AG04449 (cell line): ENCODE measurements around the gene ZIC5.

Source experiments
- CTCF ChIA-PET: fragments of 350-600 bp; formaldehyde crosslinking; extraction: SDS; loops from one replicate; lab custom pipeline; 2021; ENCODE audit warnings: antibody characterized with exemption; lab: Yijun Ruan, JAX
- POLR2A ChIA-PET: fragments of 400-600, 350-600 bp; formaldehyde crosslinking; extraction: SDS; loops from one replicate; lab custom pipeline; 2020; ENCODE audit warnings: antibody characterized with exemption, inconsistent platforms; lab: Yijun Ruan, JAX
- DNase-seq: peaks from one replicate; pipeline ENCODE4 v3.0.0-alpha.2; 2010; ENCODE audit warnings: low read depth, low spot score
- H3K4me3 ChIP-seq: 2 replicates; pipeline ENCODE4 v1.5.1; 2011; ENCODE audit warnings: low read depth, mild to moderate bottlenecking, control low read depth, low read length
- CTCF ChIP-seq: IDR thresholded peaks from one replicate; pipeline ENCODE4 v1.5.1; 2011; ENCODE audit warnings: mild to moderate bottlenecking, moderate library complexity, low read length, control low read depth, inconsistent platforms; ENCODE audit not compliant: insufficient read depth; ENCODE audit errors: missing control alignments

Gene ZIC5

GRCh38 chr13:99983499-99984401 lies 12.2 kb upstream of the ZIC5 start:
- ChIA-PET CTCF (interaction anchor here (1.2 kb wide), 1 partner anchor 13 kb away, joined by 4 read pairs; no protein-coding TSS in a partner anchor), POLR2A (no interaction called here)
- no peak for TF ChIP-seq CTCF
- DNase-seq: no peak
- H3K4me3 ChIP-seq: no peak overlapping the region

GRCh38 chr13:99982731-99983498 lies 11.3 kb upstream of the ZIC5 start:
- ChIA-PET POLR2A (no interaction called here), CTCF (no interaction called here)
- H3K4me3 ChIP-seq: no peak overlapping the region
- DNase-seq: no peak
- TF ChIP-seq CTCF: no peak

GRCh38 chr13:99982036-99982730 lies 10.6 kb upstream of the ZIC5 start:
- ChIA-PET CTCF (no interaction called here), POLR2A (no interaction called here)
- no peak overlapping the region for H3K4me3 ChIP-seq
- DNase-seq: no peak
- TF ChIP-seq CTCF: no peak

- no peak for TF ChIP-seq CTCF
- peak within 1 kb of the TSS; percentile 39 for H3K4me3 ChIP-seq
- DNase-seq: no peak
- POLR2A ChIA-PET: no interaction called here
- CTCF ChIA-PET: interaction anchor here (1.0 kb wide), 1 partner anchor 253 kb away, joined by 3 read pairs; no protein-coding TSS in a partner anchor
Measured at GRCh38 chr13:99981735-99982035, 10.1 kb upstream of the ZIC5 start, which contains the start of gene ZIC2. Gene ZIC2, plus strand, starts transcription at chr13:99981784. Its CDS starts 281 bp downstream, at chr13:99982065.

- TF ChIP-seq CTCF: no peak
- H3K4me3 ChIP-seq: peak overlapping the region; percentile 39
- no peak for DNase-seq
- ChIA-PET POLR2A (no interaction called here), CTCF (interaction anchor here (1.0 to 2.1 kb wide), 2 partner anchors 9 to 254 kb away, joined by 3 to 4 read pairs; no protein-coding TSS in a partner anchor)
Measured at GRCh38 chr13:99980824-99981734, 9.5 kb upstream of the ZIC5 start.
